NCI-H187 treated with DMSO at 0.1 percent for 48 hours (cell line): ENCODE measurements around the gene DET1.
"Not testable (repeated sequence)": the region's sequence is repeated elsewhere in the genome, so short reads cannot be mapped to it uniquely, and the experiment has no call there.

Source experiments
- DNase-seq: peaks from one replicate; lab custom pipeline; 2025; lab: John Stamatoyannopoulos, UW

DET1 gene

GRCh38 chr15:88540350-88540749 is 6.1 kb downstream of the DET1 start:
- not testable (repeated sequence) for DNase-seq

- DNase-seq = no peak
Measured at GRCh38 chr15:88539441-88539840, 7.0 kb downstream of the DET1 start.

GRCh38 chr15:88538972-88539371 is 7.5 kb downstream of the DET1 start:
- DNase-seq = no peak

GRCh38 chr15:88537591-88538317 is 8.7 kb downstream of the DET1 start:
- no peak for DNase-seq

- DNase-seq = no peak
Measured at GRCh38 chr15:88535607-88536313, 10.7 kb downstream of the DET1 start.

- no peak for DNase-seq
Measured at GRCh38 chr15:88535100-88535499, 11.4 kb downstream of the DET1 start.

GRCh38 chr15:88533376-88533775 is 13.1 kb downstream of the DET1 start:
- DNase-seq = no peak

- no peak for DNase-seq
Measured at GRCh38 chr15:88529021-88529630, 17.4 kb downstream of the DET1 start.

- no peak for DNase-seq
Measured at GRCh38 chr15:88526247-88526879, 20.1 kb downstream of the DET1 start.

GRCh38 chr15:88525418-88525817 is 21.1 kb downstream of the DET1 start:
- DNase-seq = no peak

- DNase-seq = not testable (repeated sequence)
Measured at GRCh38 chr15:88524094-88524493, 22.4 kb downstream of the DET1 start.

GRCh38 chr15:88518903-88519302 is 27.6 kb downstream of the DET1 start:
- no peak for DNase-seq

- no peak for DNase-seq
Measured at GRCh38 chr15:88513195-88513594, 33.3 kb downstream of the DET1 start.

GRCh38 chr15:88512601-88513000 is 33.9 kb downstream of the DET1 start:
- no peak for DNase-seq

GRCh38 chr15:88512078-88512477 is 34.4 kb downstream of the DET1 start:
- peak; percentile 76 for DNase-seq

- no peak for DNase-seq
Measured at GRCh38 chr15:88511161-88511560, 35.3 kb downstream of the DET1 start.

GRCh38 chr15:88509964-88510363 is 36.5 kb downstream of the DET1 start:
- DNase-seq = no peak

- no peak for DNase-seq
Measured at GRCh38 chr15:88509321-88509720, 37.2 kb downstream of the DET1 start.

- no peak for DNase-seq
Measured at GRCh38 chr15:88506628-88507027, 39.9 kb downstream of the DET1 start.

- DNase-seq = no peak
Measured at GRCh38 chr15:88505721-88506120, 40.8 kb downstream of the DET1 start.

GRCh38 chr15:88504445-88504844 is 42.0 kb downstream of the DET1 start:
- no peak for DNase-seq

- DNase-seq = peak; percentile 66
Measured at GRCh38 chr15:88498996-88499395, 47.5 kb downstream of the DET1 start.
